ENCODE data around the gene VARS2.
"Not testable (repeated sequence)": the region's sequence is repeated elsewhere in the genome, so short reads cannot be mapped to it uniquely, and the experiment has no call there.

The VARS2 gene

GRCh38 chr6:30907758-30908591, 6.1 kb upstream of the VARS2 start, which contains the start of gene GTF2H4:
TSS of gene GTF2H4 (plus strand) at chr6:30908207.
- H3K4me3 ChIP-seq (ENCODE audit: low read depth, low read length), result peak within 1 kb of the TSS; percentile 92
- DNase-seq (ENCODE audit: low read depth), result peak; percentile 99
- TF ChIP-seq MAX (IDR thresholded peaks at IDR 0.05; ENCODE audit: low read depth, low read length), result peak; percentile 86
- TF ChIP-seq CTCF (IDR thresholded peaks at IDR 0.05; ENCODE audit: low read depth, low read length), result no peak
- peak; percentile 25 for TF ChIP-seq POLR2A (IDR thresholded peaks at IDR 0.05; ENCODE audit: extremely low read depth, insufficient read length)
- TF ChIP-seq MYC (IDR thresholded peaks at IDR 0.05; ENCODE audit: low read depth, low read length), result peak; percentile 92

- peak overlapping the region; percentile 92 for H3K4me3 ChIP-seq (ENCODE audit: low read depth, low read length)
- no peak for TF ChIP-seq POLR2A (IDR thresholded peaks at IDR 0.05; ENCODE audit: extremely low read depth, insufficient read length)
- DNase-seq (ENCODE audit: low read depth), result no peak
These were observed 5.3 kb upstream of the VARS2 start for GRCh38 chr6:30908700-30909099.

GRCh38 chr6:30910473-30910872, 3.6 kb upstream of the VARS2 start:
- not testable (repeated sequence) for DNase-seq (ENCODE audit: low read depth); H3K4me3 ChIP-seq (ENCODE audit: low read depth, low read length)

GRCh38 chr6:30912746-30913520, 1.1 kb upstream of the VARS2 start:
- H3K4me3 ChIP-seq (ENCODE audit: low read depth, low read length), result no peak overlapping the region
- no peak for DNase-seq (ENCODE audit: low read depth)
- TF ChIP-seq MYC (IDR thresholded peaks at IDR 0.05; ENCODE audit: low read depth, low read length) (no peak), POLR2A (IDR thresholded peaks at IDR 0.05; ENCODE audit: extremely low read depth, insufficient read length) (no peak), MAX (IDR thresholded peaks at IDR 0.05; ENCODE audit: low read depth, low read length) (no peak), CTCF (IDR thresholded peaks at IDR 0.05; ENCODE audit: low read depth, low read length) (no peak)

GRCh38 chr6:30913721-30914075, 340 bp upstream of the VARS2 start:
- no peak overlapping the region for H3K4me3 ChIP-seq (ENCODE audit: low read depth, low read length)
- no peak for TF ChIP-seq MYC (IDR thresholded peaks at IDR 0.05; ENCODE audit: low read depth, low read length)
- no peak for TF ChIP-seq POLR2A (IDR thresholded peaks at IDR 0.05; ENCODE audit: extremely low read depth, insufficient read length)
- TF ChIP-seq CTCF (IDR thresholded peaks at IDR 0.05; ENCODE audit: low read depth, low read length), result no peak
- TF ChIP-seq MAX (IDR thresholded peaks at IDR 0.05; ENCODE audit: low read depth, low read length), result no peak
- no peak for DNase-seq (ENCODE audit: low read depth)

GRCh38 chr6:30914854-30915590, 984 bp downstream of the VARS2 start:
- TF ChIP-seq MYC (IDR thresholded peaks at IDR 0.05; ENCODE audit: low read depth, low read length), result no peak
- peak; percentile 21 for DNase-seq (ENCODE audit: low read depth)
- H3K4me3 ChIP-seq (ENCODE audit: low read depth, low read length), result peak overlapping the region; percentile 74

GRCh38 chr6:30915591-30915946, 1.5 kb downstream of the VARS2 start:
- H3K4me3 ChIP-seq (ENCODE audit: low read depth, low read length), result no peak overlapping the region
- TF ChIP-seq MAX (IDR thresholded peaks at IDR 0.05; ENCODE audit: low read depth, low read length) (no peak), POLR2A (IDR thresholded peaks at IDR 0.05; ENCODE audit: extremely low read depth, insufficient read length) (no peak), CTCF (IDR thresholded peaks at IDR 0.05; ENCODE audit: low read depth, low read length) (peak; percentile 65)
- peak; percentile 74 for DNase-seq (ENCODE audit: low read depth)

Data from NB4 (cell line).